Measurements from ENCODE around the gene ANKS1B. TPM values are rescaled to one million over a fixed set of nuclear protein-coding genes. Genes with fewer than 3 reads are reported as not detected.
A peak's percentile ranks its signal among the peaks of the same experiment; 100 is the strongest.

Gene ANKS1B
- total RNA-seq, 1 donor from 2014 or later = 2.4 TPM

DNA sequence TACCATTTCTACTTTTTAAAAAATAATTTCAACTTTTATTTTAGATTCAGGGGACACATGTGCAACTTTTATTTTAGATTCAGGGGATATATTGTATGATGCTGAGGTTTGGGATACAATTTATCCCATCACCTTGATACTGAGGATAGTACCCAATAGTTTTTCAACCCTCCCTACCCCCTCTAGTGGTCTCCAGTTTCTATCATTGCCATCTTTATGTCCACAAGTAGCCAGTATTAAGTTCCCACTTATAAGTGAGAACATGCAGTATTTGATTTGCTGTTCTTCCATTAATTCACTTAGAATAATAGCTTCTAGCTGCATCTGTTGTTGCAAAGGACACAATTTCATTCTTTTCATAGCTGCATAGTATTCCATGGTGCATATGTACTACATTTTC is 162.5 kb downstream of the ANKS1B start:
- Mint-ChIP-seq H3K27me3 (ENCODE audit: low read depth, unreplicated experiment) (no peaks in the 10 kb centered on the region), H3K36me3 (ENCODE audit: low read depth, unreplicated experiment) (no peaks in the 10 kb centered on the region), H3K4me1 (ENCODE audit: low read depth, unreplicated experiment) (no peaks in the 10 kb centered on the region), H3K27ac (ENCODE audit: unreplicated experiment) (no peak overlapping the region), H3K9me3 (ENCODE audit: unreplicated experiment) (no peaks in the 10 kb centered on the region), H3K4me3 (ENCODE audit: unreplicated experiment) (no peak overlapping the region)
- H3K27ac ChIP-seq (ENCODE audit: low read depth, low read length) = no peak overlapping the region
- H3K9me3 ChIP-seq (ENCODE audit: insufficient read depth, low read depth, low read length) = no peaks in the 10 kb centered on the region
- H3K79me2 ChIP-seq (ENCODE audit: insufficient read depth, low read length) = no peaks in the 10 kb centered on the region
- H3K4me2 ChIP-seq (ENCODE audit: low read length) = no peak overlapping the region
- no peak for FAIRE-seq
- H3K36me3 ChIP-seq (ENCODE audit: insufficient read depth, low read length) = no peaks in the 10 kb centered on the region
- DNase-seq (ENCODE audit: low read depth) = no peak
- no peak for TF ChIP-seq EZH2 (IDR thresholded peaks at IDR 0.05; ENCODE audit: insufficient read depth, low read length)
- TF ChIP-seq, protein P1, sequence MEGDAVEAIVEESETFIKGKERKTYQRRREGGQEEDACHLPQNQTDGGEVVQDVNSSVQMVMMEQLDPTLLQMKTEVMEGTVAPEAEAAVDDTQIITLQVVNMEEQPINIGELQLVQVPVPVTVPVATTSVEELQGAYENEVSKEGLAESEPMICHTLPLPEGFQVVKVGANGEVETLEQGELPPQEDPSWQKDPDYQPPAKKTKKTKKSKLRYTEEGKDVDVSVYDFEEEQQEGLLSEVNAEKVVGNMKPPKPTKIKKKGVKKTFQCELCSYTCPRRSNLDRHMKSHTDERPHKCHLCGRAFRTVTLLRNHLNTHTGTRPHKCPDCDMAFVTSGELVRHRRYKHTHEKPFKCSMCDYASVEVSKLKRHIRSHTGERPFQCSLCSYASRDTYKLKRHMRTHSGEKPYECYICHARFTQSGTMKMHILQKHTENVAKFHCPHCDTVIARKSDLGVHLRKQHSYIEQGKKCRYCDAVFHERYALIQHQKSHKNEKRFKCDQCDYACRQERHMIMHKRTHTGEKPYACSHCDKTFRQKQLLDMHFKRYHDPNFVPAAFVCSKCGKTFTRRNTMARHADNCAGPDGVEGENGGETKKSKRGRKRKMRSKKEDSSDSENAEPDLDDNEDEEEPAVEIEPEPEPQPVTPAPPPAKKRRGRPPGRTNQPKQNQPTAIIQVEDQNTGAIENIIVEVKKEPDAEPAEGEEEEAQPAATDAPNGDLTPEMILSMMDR (IDR thresholded peaks at IDR 0.05; ENCODE audit: insufficient read depth, low read depth, low read length) = no peak
- H3K9ac ChIP-seq (ENCODE audit: low read length) = no peak overlapping the region
- H2AFZ ChIP-seq (ENCODE audit: low read depth, low read length) = no peak overlapping the region
- no peaks in the 10 kb centered on the region for H4K20me1 ChIP-seq (ENCODE audit: insufficient read depth, low read length)
- no peaks in the 10 kb centered on the region for H3K4me1 ChIP-seq (ENCODE audit: insufficient read depth, low read length)
- H3K4me3 ChIP-seq (ENCODE audit: insufficient read depth, low read depth, low read length) = no peak overlapping the region
- no peaks in the 10 kb centered on the region for H3K27me3 ChIP-seq (ENCODE audit: insufficient read depth, low read length)

DNA sequence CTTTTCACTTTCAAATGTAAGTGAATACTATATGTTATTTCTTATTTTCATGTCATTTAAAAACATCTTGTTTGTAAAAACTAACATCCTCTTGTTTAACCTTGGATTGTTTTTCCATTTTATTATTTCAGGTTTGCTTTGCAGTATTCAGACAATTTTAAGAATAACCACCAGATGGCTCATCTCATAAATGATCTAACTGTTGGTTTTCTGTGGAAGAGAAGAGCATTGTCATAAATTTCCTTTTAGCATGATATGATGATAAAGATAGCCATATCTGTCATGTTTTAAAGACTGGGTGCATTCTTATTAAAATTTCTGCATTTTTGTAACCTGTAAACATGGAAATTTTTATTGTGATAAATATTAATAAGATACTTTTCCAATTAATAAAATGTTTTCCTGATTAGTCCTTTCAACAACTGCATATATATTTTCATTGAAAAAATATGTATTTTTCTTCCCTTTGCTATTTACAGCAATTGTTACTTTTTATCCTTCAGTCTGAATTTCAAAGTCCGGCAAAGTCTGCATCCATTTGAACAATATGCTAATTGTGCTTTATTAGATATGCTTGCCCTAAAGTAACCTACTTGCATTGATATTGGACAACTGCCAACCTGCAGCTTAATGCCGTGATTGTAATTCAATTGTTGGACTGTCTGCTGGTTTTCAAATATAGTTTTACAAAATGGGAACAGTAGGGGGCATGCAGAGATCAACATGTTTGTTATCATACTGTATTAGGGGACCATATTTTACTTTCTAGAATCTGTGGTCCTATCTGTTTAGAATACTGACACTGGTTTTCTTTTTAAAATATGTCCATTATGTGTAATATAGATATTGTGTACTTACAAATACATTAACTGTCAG is 173.8 kb downstream of the ANKS1B start:
- no peak overlapping the region for H3K4me3 ChIP-seq (ENCODE audit: insufficient read depth, low read depth, low read length)
- H3K27me3 Mint-ChIP-seq (ENCODE audit: low read depth, unreplicated experiment) = no peaks in the 10 kb centered on the region
- H3K9me3 ChIP-seq (ENCODE audit: insufficient read depth, low read depth, low read length) = no peaks in the 10 kb centered on the region
- H3K9me3 Mint-ChIP-seq (ENCODE audit: unreplicated experiment) = no peaks in the 10 kb centered on the region
- no peak overlapping the region for H3K9ac ChIP-seq (ENCODE audit: low read length)
- H3K4me1 Mint-ChIP-seq (ENCODE audit: low read depth, unreplicated experiment) = no peaks in the 10 kb centered on the region
- H4K20me1 ChIP-seq (ENCODE audit: insufficient read depth, low read length) = no peaks in the 10 kb centered on the region
- no peaks in the 10 kb centered on the region for H3K4me1 ChIP-seq (ENCODE audit: insufficient read depth, low read length)
- DNase-seq (ENCODE audit: low read depth) (peak; percentile 13), FAIRE-seq (no peak)
- TF ChIP-seq EZH2 (IDR thresholded peaks at IDR 0.05; ENCODE audit: insufficient read depth, low read length) = no peak
- TF ChIP-seq, protein P1 (IDR thresholded peaks at IDR 0.05; ENCODE audit: insufficient read depth, low read depth, low read length) = peak; percentile 13
- H3K4me2 ChIP-seq (ENCODE audit: low read length) = no peak overlapping the region
- no peak overlapping the region for H3K27ac ChIP-seq (ENCODE audit: low read depth, low read length)
- no peaks in the 10 kb centered on the region for H3K27me3 ChIP-seq (ENCODE audit: insufficient read depth, low read length)
- H3K36me3 Mint-ChIP-seq (ENCODE audit: low read depth, unreplicated experiment) = no peaks in the 10 kb centered on the region
- H3K4me3 Mint-ChIP-seq (ENCODE audit: unreplicated experiment) = no peak overlapping the region
- no peaks in the 10 kb centered on the region for H3K36me3 ChIP-seq (ENCODE audit: insufficient read depth, low read length)
- H2AFZ ChIP-seq (ENCODE audit: low read depth, low read length) = no peak overlapping the region
- H3K79me2 ChIP-seq (ENCODE audit: insufficient read depth, low read length) = no peaks in the 10 kb centered on the region
- no peak overlapping the region for H3K27ac Mint-ChIP-seq (ENCODE audit: unreplicated experiment)

DNA sequence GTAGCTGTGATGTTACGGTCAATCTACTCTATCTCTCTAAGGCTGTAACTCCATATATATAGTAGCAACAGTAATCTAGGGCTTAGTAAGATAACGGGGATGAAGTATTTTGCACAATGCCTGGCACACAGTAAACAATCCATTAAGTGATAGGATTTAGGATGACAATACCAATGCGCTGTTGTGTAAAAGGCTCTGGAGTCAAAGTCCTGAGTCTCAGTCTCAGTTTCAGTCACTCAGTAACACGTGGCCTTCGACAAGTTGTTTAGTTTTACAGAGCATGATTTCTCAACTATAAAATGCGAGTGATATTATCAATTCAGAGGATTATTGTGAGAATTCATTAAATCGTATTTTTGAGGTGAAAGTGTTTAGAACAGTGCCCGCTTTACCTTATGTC is 174.8 kb downstream of the ANKS1B start:
- H2AFZ ChIP-seq (ENCODE audit: low read depth, low read length) = no peak overlapping the region
- TF ChIP-seq EZH2 (IDR thresholded peaks at IDR 0.05; ENCODE audit: insufficient read depth, low read length) = no peak
- no peak overlapping the region for H3K9ac ChIP-seq (ENCODE audit: low read length)

More for the DNA sequence above, 174.8 kb downstream of the ANKS1B start:
- Histone ChIP-seq H3K9me3 (ENCODE audit: insufficient read depth, low read depth, low read length) (no peaks in the 10 kb centered on the region), H4K20me1 (ENCODE audit: insufficient read depth, low read length) (no peaks in the 10 kb centered on the region), H3K79me2 (ENCODE audit: insufficient read depth, low read length) (no peaks in the 10 kb centered on the region), H3K36me3 (ENCODE audit: insufficient read depth, low read length) (no peaks in the 10 kb centered on the region), H3K27ac (ENCODE audit: low read depth, low read length) (no peak overlapping the region), H3K27me3 (ENCODE audit: insufficient read depth, low read length) (no peaks in the 10 kb centered on the region), H3K4me3 (ENCODE audit: insufficient read depth, low read depth, low read length) (no peak overlapping the region), H3K4me1 (ENCODE audit: insufficient read depth, low read length) (no peaks in the 10 kb centered on the region), H3K4me2 (ENCODE audit: low read length) (no peak overlapping the region)
- Mint-ChIP-seq H3K27ac (ENCODE audit: unreplicated experiment) (no peak overlapping the region), H3K9me3 (ENCODE audit: unreplicated experiment) (no peaks in the 10 kb centered on the region), H3K36me3 (ENCODE audit: low read depth, unreplicated experiment) (no peaks in the 10 kb centered on the region), H3K4me1 (ENCODE audit: low read depth, unreplicated experiment) (no peaks in the 10 kb centered on the region), H3K27me3 (ENCODE audit: low read depth, unreplicated experiment) (no peaks in the 10 kb centered on the region), H3K4me3 (ENCODE audit: unreplicated experiment) (no peak overlapping the region)
- DNase-seq (ENCODE audit: low read depth) (no peak), FAIRE-seq (no peak)
